Measurements from ENCODE around the gene C5orf47.

C5orf47 gene

GRCh38 chr5:174022384-174023095, 33.6 kb downstream of the C5orf47 start:
- 59 to 60% methylated on average over 4 of the region's 4 CpGs for WGBS, 2 experiments
- Histone ChIP-seq H3K4me3 (ENCODE audit: insufficient read depth, low read depth, low read length) (no peak overlapping the region), H3K27me3 (ENCODE audit: control insufficient read depth, insufficient read depth, low read length, poor library complexity, severe bottlenecking) (no peaks in the 10 kb centered on the region), H3K9me3 (ENCODE audit: control insufficient read depth, low read length) (no peaks in the 10 kb centered on the region), H3K27ac (ENCODE audit: insufficient read depth, low read depth, low read length, poor library complexity, severe bottlenecking) (no peak overlapping the region), H3K4me1 (ENCODE audit: control insufficient read depth, insufficient read depth, low read length) (no peaks in the 10 kb centered on the region), H3K36me3 (ENCODE audit: control insufficient read depth, insufficient read depth, low read length) (no peaks in the 10 kb centered on the region)

- no peak overlapping the region for H3K27ac ChIP-seq (ENCODE audit: insufficient read depth, low read depth, low read length, poor library complexity, severe bottlenecking)
- WGBS, 2 experiments = 100% methylated on average over 2 of the region's 2 CpGs; no CpG with 5 or more reads in 1 of the 2 experiments
- no peaks in the 10 kb centered on the region for H3K27me3 ChIP-seq (ENCODE audit: control insufficient read depth, insufficient read depth, low read length, poor library complexity, severe bottlenecking)
- H3K4me3 ChIP-seq (ENCODE audit: insufficient read depth, low read depth, low read length) = no peak overlapping the region
- H3K36me3 ChIP-seq (ENCODE audit: control insufficient read depth, insufficient read depth, low read length) = no peaks in the 10 kb centered on the region
- no peaks in the 10 kb centered on the region for H3K9me3 ChIP-seq (ENCODE audit: control insufficient read depth, low read length)
- H3K4me1 ChIP-seq (ENCODE audit: control insufficient read depth, insufficient read depth, low read length) = no peaks in the 10 kb centered on the region
Observed at GRCh38 chr5:174030286-174030685, 41.3 kb downstream of the C5orf47 start.

GRCh38 chr5:174044466-174045254, 55.7 kb downstream of the C5orf47 start:
- Histone ChIP-seq H3K27me3 (ENCODE audit: control insufficient read depth, insufficient read depth, low read length, poor library complexity, severe bottlenecking) (no peaks in the 10 kb centered on the region), H3K4me1 (ENCODE audit: control insufficient read depth, insufficient read depth, low read length) (no peaks in the 10 kb centered on the region), H3K4me3 (ENCODE audit: insufficient read depth, low read depth, low read length) (no peak overlapping the region), H3K9me3 (ENCODE audit: control insufficient read depth, low read length) (no peaks in the 10 kb centered on the region), H3K36me3 (ENCODE audit: control insufficient read depth, insufficient read depth, low read length) (no peaks in the 10 kb centered on the region), H3K27ac (ENCODE audit: insufficient read depth, low read depth, low read length, poor library complexity, severe bottlenecking) (no peak overlapping the region)
- 81 to 87% methylated on average over 5 to 6 of the region's 6 CpGs for WGBS, 2 experiments

- WGBS, 2 experiments = 3 to 4% methylated on average over 16 to 17 of the region's 17 CpGs
- no peaks in the 10 kb centered on the region for H3K9me3 ChIP-seq (ENCODE audit: control insufficient read depth, low read length)
- H3K27me3 ChIP-seq (ENCODE audit: control insufficient read depth, insufficient read depth, low read length, poor library complexity, severe bottlenecking) = no peaks in the 10 kb centered on the region
- H3K4me1 ChIP-seq (ENCODE audit: control insufficient read depth, insufficient read depth, low read length) = no peaks in the 10 kb centered on the region
- no peaks in the 10 kb centered on the region for H3K36me3 ChIP-seq (ENCODE audit: control insufficient read depth, insufficient read depth, low read length)
- H3K4me3 ChIP-seq (ENCODE audit: insufficient read depth, low read depth, low read length) = no peak within 1 kb of the TSS
- no peak within 1 kb of the TSS for H3K27ac ChIP-seq (ENCODE audit: insufficient read depth, low read depth, low read length, poor library complexity, severe bottlenecking)
Observed at GRCh38 chr5:174045470-174046025, 56.6 kb downstream of the C5orf47 start, which contains the start of gene NSG2. NSG2 (plus strand) TSS chr5:174045706; CDS start chr5:174046756, 1,050 bp downstream.

- no peak overlapping the region for H3K4me3 ChIP-seq (ENCODE audit: insufficient read depth, low read depth, low read length)
- H3K36me3 ChIP-seq (ENCODE audit: control insufficient read depth, insufficient read depth, low read length) = no peaks in the 10 kb centered on the region
- 71 to 72% methylated on average over 5 of the region's 5 CpGs for WGBS, 2 experiments
- no peaks in the 10 kb centered on the region for H3K4me1 ChIP-seq (ENCODE audit: control insufficient read depth, insufficient read depth, low read length)
- no peaks in the 10 kb centered on the region for H3K27me3 ChIP-seq (ENCODE audit: control insufficient read depth, insufficient read depth, low read length, poor library complexity, severe bottlenecking)
- no peak overlapping the region for H3K27ac ChIP-seq (ENCODE audit: insufficient read depth, low read depth, low read length, poor library complexity, severe bottlenecking)
- no peaks in the 10 kb centered on the region for H3K9me3 ChIP-seq (ENCODE audit: control insufficient read depth, low read length)
Observed at GRCh38 chr5:174046558-174046957, 57.6 kb downstream of the C5orf47 start.

GRCh38 chr5:174047472-174048099, 58.6 kb downstream of the C5orf47 start:
- H3K4me1 ChIP-seq (ENCODE audit: control insufficient read depth, insufficient read depth, low read length) = no peaks in the 10 kb centered on the region
- H3K4me3 ChIP-seq (ENCODE audit: insufficient read depth, low read depth, low read length) = no peak overlapping the region
- WGBS, 2 experiments = 82 to 88% methylated on average over 4 of the region's 4 CpGs
- H3K9me3 ChIP-seq (ENCODE audit: control insufficient read depth, low read length) = no peaks in the 10 kb centered on the region
- no peaks in the 10 kb centered on the region for H3K27me3 ChIP-seq (ENCODE audit: control insufficient read depth, insufficient read depth, low read length, poor library complexity, severe bottlenecking)
- no peak overlapping the region for H3K27ac ChIP-seq (ENCODE audit: insufficient read depth, low read depth, low read length, poor library complexity, severe bottlenecking)
- no peaks in the 10 kb centered on the region for H3K36me3 ChIP-seq (ENCODE audit: control insufficient read depth, insufficient read depth, low read length)

- H3K4me3 ChIP-seq (ENCODE audit: insufficient read depth, low read depth, low read length) = no peak overlapping the region
- no peaks in the 10 kb centered on the region for H3K36me3 ChIP-seq (ENCODE audit: control insufficient read depth, insufficient read depth, low read length)
- WGBS, 2 experiments = 90 to 92% methylated on average over 5 of the region's 5 CpGs
- no peaks in the 10 kb centered on the region for H3K9me3 ChIP-seq (ENCODE audit: control insufficient read depth, low read length)
- no peak overlapping the region for H3K27ac ChIP-seq (ENCODE audit: insufficient read depth, low read depth, low read length, poor library complexity, severe bottlenecking)
- H3K4me1 ChIP-seq (ENCODE audit: control insufficient read depth, insufficient read depth, low read length) = no peaks in the 10 kb centered on the region
- no peaks in the 10 kb centered on the region for H3K27me3 ChIP-seq (ENCODE audit: control insufficient read depth, insufficient read depth, low read length, poor library complexity, severe bottlenecking)
Observed at GRCh38 chr5:174052636-174053035, 63.7 kb downstream of the C5orf47 start.

- Histone ChIP-seq H3K36me3 (ENCODE audit: control insufficient read depth, insufficient read depth, low read length) (no peaks in the 10 kb centered on the region), H3K4me3 (ENCODE audit: insufficient read depth, low read depth, low read length) (no peak overlapping the region)
- whole genome bisulfite sequencing, 2 experiments = 96 to 100% methylated on average over 3 of the region's 3 CpGs
Observed at GRCh38 chr5:174053905-174054304, 64.9 kb downstream of the C5orf47 start.

More at GRCh38 chr5:174053905-174054304, 64.9 kb downstream of the C5orf47 start:
- H3K27me3 ChIP-seq (ENCODE audit: control insufficient read depth, insufficient read depth, low read length, poor library complexity, severe bottlenecking) = no peaks in the 10 kb centered on the region
- H3K9me3 ChIP-seq (ENCODE audit: control insufficient read depth, low read length) = no peaks in the 10 kb centered on the region
- no peaks in the 10 kb centered on the region for H3K4me1 ChIP-seq (ENCODE audit: control insufficient read depth, insufficient read depth, low read length)
- no peak overlapping the region for H3K27ac ChIP-seq (ENCODE audit: insufficient read depth, low read depth, low read length, poor library complexity, severe bottlenecking)

Measured in ectodermal cell (in vitro differentiated cells).